HTR-8/SVneo (cell line): Measurements from ENCODE around the gene CFAP90.

ENCODE experiments used
- DNase-seq: peaks from one replicate; pipeline ENCODE4 v3.0.0; 2011; ENCODE audit warnings: low spot score, mixed read lengths; ENCODE audit not compliant: insufficient read length
- FAIRE-seq: peaks from 2 replicates; lab custom pipeline; 2011; peaks lifted over from hg19 to GRCh38; lab: Jason Lieb, UNC

Gene CFAP90

GRCh38 chr5:7827610-7828009 is 23.3 kb downstream of the CFAP90 start:
- no peak for FAIRE-seq
- DNase-seq, result no peak

GRCh38 chr5:7825630-7826029 is 25.3 kb downstream of the CFAP90 start:
- FAIRE-seq (no peak), DNase-seq (no peak)

DNA sequence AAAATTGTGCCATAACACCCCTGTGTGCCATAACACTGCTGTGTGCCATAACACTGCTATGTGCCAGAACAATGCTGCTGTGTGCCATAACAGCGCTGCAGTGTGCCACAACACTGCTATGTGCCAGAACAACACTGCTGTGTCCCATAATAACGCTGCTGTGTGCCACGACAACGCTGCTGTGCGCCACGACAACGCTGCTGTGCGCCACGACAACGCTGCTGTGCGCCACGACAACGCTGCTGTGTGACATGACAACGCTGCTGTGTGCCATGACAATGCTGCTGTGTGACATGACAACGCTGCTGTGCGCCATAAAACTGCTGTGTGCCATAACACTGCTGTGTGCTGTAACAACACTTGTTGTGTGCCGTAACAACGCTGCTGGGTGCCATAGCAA is 25.9 kb downstream of the CFAP90 start:
- DNase-seq (no peak), FAIRE-seq (peak; percentile 82)

GRCh38 chr5:7823594-7823993 is 27.3 kb downstream of the CFAP90 start:
- FAIRE-seq (no peak), DNase-seq (no peak)

- DNase-seq (no peak), FAIRE-seq (no peak)
Measured at GRCh38 chr5:7822449-7822848, 28.5 kb downstream of the CFAP90 start.

DNA sequence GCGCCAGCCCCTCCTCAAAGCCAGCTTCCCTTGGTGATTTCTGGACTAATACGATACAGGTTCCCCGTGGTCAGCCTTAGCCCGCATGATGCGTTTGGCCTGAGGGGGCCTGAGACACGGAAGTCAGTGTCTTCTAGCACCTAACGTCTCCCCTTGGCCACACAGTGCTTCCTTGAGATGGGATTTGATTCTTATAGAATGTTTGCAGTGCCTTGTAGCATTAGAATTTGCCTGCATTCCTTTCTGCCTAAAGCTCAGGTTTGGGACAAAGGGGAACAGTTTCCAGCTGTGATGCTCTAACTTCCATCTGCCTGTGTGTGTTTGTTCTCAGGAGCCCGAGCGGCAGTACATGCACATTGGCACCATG is 34.4 kb downstream of the CFAP90 start:
- FAIRE-seq (no peak), DNase-seq (no peak)

DNA sequence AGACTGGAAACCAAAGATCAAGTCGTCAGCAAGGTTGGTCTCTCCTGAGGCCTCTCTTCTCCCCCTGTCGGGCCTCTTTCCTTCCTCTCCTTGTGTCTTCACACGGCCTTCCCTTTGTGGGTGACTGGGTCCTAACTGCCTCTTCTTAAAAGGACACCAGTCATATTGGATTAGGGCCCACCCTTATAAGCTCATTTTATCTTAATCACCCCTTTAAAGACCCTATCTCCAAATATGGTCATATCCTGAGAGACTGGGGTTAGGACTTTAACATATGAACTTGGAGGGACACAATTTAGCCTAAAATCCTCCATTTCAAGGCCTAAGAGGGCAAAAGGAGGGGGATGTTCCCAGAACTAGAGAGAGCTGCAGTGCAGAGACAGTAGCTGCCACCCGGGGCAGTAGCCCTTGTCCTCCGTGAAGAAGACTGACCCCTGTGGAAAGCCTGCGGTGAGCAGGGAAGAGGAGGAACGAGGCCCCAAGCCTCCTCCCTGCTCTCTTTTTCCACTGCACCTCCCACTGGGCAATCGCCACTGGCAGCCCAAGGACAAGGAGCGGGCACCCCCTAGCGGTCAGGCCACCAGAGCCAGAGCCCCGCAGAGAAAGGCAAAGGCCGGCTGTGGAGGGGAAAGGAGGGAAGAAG is 34.9 kb downstream of the CFAP90 start:
- DNase-seq (peak; percentile 85), FAIRE-seq (no peak)

DNA sequence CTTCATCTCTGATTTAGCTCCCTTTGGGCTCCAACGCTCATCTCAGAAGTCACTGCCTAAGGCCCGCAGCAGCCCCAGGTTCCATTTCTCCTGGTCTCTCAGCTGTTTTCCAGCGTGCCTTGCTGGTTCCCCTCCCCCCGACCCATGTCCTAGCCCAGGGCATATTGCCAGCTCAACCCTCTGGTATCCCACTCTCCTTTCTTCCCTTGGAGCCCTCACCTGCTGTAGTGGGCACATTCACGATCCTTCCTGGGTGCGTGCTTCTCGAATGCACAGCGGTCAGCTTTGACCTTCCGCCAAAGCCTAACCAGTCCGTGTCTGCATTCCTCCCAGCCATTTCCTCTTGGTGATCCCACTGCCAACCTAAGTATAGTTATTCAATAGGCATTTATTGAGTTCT is 36.1 kb downstream of the CFAP90 start:
- FAIRE-seq (peak; percentile 26), DNase-seq (no peak)

DNA sequence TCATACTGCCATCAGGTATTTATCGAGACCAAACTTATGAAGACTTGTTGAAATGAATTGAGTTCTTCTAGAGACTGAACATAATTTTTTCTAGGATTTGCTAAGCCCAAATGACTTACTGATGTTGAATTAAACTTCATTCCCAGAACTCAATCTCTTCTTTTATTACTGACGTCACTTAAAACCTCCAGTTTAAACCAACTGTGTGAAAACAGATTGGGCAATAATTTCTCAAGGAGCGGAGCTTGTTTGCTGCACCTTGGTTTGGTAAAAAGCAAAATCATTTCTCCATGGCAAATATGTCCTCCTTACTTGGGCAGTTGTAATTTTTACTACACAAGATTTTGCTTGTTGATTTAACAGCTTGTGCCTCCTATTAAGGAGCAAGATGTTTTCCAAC is 37.4 kb downstream of the CFAP90 start:
- DNase-seq (no peak), FAIRE-seq (no peak)

DNA sequence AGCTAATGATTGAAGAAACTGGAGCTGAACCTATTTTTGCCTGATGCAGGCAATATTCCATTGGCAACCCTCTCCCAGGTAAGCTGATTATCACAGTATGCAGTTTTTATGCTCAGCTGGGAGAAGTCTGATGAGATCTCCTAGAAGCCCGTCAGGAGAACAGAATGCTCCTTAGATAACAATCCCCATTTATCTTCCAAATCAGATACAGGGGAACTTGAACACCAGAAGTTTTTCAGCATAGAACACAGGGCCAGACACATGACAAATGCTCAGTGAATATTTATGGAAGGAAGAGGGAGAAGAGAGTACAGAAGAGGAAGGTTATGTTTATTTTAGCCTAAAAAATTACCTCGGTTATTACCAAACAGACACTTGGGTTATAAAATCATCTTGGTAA is 37.9 kb downstream of the CFAP90 start:
- FAIRE-seq, result no peak
- DNase-seq, result no peak

DNA sequence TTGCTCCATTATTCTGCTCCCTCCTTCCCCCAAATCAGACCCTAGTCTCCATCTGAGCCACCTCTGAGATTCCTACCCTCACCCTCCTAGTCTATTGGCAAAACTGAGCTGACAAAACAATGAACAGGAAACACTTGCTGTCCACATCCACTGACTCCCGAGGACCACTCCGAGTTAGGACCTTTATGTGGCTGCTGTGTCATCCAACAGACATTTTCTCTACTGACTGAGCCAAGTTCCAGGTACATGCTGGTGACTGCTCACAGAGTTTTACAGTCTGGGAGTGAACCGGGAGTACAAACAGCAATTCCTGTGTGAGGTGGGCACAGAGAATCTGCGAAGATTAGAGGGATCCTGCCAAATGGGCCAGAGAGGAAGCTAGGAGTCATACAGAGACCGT is 39.2 kb downstream of the CFAP90 start:
- FAIRE-seq (no peak), DNase-seq (no peak)

- DNase-seq (no peak), FAIRE-seq (no peak)
Measured at GRCh38 chr5:7808998-7809397, 41.9 kb downstream of the CFAP90 start.

DNA sequence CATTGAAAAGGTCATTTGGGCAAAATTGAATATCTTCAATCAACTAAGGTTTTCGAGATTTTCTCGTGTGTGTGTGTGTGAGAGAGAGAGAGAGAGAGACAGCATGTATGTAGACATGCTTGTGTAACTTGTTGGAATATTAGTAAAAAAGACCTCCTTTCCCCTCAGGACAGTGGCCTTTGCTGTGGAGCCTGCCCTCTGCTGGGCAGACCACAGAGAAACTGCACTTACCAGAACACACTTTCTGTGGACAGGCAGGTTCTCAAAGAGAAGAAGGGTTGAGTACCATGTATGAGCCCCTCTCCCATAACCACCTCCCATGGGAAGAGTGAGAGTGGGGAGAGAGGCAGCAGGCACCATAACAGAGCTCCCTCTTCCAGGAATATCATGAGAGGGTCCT is 45.6 kb downstream of the CFAP90 start:
- FAIRE-seq (no peak), DNase-seq (no peak)

GRCh38 chr5:7803937-7804336 is 47.0 kb downstream of the CFAP90 start:
- no peak for DNase-seq
- FAIRE-seq, result no peak

DNA sequence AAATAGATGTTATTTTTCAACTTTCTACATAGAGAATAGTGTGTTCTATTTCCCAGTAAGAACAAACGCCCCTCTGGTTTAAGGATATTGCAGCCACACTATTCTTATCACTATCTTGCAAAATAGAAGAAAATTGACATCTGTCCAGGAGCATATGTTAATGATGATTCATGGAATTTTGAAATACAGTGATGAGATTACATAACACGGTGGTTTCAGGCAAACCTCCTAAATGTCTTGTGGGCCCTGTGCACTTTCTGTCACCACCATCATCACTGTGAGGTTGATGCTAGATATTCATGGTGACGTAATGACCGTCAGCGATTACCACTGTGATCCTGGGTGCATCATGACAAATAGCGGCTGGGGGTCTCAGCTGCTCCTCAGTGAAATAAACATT is 48.1 kb downstream of the CFAP90 start:
- FAIRE-seq (no peak), DNase-seq (no peak)

DNA sequence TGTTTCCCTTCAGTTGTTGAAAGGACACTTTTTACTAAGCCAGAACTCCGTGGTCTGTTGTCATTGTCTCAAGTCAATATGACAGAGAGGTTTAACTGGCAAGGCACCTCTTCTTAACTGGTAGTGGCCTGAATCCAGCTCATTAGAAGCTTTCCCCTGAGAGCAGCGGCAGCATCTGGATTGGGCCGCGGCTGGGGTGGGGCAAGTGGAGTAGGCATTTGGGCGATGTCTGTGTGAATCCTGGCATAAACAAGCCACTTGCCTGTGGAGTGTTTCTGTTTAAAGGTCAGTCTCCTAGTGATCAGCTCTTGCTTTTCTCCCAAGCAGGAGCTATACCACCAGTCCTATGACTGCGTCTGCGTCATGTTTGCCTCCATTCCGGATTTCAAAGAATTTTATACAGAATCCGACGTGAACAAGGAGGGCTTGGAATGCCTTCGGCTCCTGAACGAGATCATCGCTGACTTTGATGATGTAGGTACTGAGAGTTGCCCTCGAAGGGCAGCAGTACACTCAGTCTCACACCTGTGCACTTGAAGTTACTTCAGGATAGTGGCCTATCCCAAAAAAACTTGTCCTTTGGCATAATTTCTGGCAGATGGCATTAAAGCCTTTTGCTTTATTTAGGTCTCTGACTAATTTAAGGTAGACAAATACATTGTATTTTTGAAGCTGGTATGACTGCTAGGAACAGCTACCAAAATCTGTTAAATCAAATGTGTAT is 48.9 kb downstream of the CFAP90 start:
- DNase-seq (no peak), FAIRE-seq (no peak)

- FAIRE-seq, result no peak
- DNase-seq, result no peak
Measured at GRCh38 chr5:7795306-7795705, 55.6 kb downstream of the CFAP90 start.

DNA sequence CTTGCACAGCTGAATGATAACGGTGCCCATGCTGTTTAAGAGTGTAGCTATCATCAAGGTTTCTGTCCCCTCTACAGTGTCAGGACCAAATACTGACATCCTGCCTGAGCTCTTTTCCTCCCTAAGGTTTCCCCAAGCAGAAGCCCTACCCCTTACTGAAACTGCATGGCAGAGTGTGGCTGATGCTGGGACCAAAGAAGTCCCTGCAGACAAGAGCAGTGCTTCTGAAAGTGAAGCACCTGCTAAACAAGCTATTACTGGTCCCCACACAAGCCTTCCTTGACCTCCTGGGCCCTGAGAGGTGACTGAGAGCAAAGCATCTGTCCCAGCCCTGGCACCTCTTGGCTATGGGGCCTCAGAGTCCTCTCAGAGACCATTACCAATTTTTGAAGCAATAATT is 56.1 kb downstream of the CFAP90 start:
- no peak for FAIRE-seq
- no peak for DNase-seq

DNA sequence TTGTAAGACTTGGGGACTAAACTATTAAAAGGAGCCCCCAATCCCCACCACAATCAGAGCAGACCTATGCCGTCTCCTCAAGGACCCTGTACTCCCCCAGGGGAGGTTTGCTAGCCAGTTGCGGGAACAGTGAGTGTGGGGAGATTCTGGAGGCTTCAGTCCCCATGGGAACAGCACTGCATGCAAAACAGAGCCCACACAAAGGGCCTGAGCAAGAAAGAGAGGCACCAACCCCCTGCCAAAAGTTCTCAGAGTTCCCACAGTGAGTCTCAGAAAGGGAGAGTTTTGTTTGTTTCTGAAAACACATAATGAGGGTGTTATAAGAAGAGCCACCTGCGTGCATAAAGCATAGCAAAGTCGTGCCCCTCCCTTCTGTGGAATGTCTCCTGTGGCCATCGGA is 56.6 kb downstream of the CFAP90 start:
- DNase-seq (no peak), FAIRE-seq (no peak)

DNA sequence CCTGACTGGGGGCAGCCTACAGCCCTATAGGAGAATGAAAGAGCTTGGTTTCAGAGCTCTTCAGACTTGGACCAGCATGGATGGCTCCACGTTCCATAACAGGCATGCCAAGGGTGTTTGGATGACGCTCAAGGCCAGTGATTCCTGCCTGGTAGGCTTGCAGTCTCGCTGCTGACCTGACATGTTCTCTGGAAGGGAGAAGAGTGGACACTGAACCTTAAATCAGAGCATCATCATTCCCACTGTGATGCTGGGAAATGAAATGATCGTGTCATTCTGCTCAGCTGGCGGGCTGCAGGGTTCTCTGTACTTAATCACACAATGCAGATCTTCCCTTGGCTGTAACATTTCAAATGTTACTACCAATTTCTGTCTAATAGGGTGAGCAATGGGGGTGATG is 57.0 kb downstream of the CFAP90 start:
- FAIRE-seq, result no peak
- no peak for DNase-seq

DNA sequence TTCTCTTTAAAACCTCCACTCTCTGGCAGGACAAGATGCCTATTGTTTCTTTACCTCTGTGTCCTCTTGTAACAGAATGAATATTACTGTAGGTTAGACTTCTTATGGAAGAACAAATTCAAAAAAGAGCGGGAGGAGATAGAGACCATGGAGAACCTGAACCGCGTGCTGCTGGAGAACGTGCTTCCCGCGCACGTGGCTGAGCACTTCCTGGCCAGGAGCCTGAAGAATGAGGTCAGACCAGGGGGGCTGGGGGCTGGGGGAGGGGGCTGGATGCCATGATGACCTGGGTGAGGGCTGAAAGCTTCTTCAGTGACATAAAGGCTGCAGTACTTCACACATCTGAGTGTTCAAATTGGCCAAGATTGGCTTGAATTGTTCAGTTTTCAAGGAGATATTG is 61.4 kb downstream of the CFAP90 start:
- no peak for FAIRE-seq
- no peak for DNase-seq

DNA sequence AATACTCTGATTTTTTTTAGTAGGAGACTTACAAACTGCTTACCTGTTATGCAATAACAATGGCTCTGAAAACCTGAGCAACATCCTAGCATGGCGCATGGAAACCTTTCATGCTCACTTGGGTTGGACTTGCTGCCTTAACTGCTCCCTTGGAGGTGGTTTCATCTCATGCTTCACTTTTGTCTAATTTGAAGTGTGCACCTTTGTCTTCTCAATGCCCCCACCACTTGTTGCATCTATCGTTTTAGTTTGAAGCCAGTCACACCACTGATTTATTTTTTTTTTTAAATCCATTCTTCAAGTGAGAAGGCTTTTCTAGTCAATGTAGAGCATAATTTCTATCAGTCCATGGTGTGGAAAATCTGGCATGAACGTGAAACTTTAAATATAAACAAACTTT is 63.2 kb downstream of the CFAP90 start:
- no peak for FAIRE-seq
- no peak for DNase-seq
